OCI-LY7 (cell line): Measurements from ENCODE around the gene PBX1. TPM values are rescaled to one million over a fixed set of nuclear protein-coding genes. Genes with fewer than 3 reads are reported as not detected.

Experiments
- BruUV-seq: library from RNA; stranded (reverse); fragments of 400-500 nt; replicated peaks from 2 replicates; lab custom pipeline; 2021; lab: Mats Ljungman, UMichigan
- CTCF ChIA-PET: fragments of 300-600 bp; sonication (Branson Sonifier 250); formaldehyde crosslinking; loops from one replicate; lab custom pipeline; 2022; ENCODE audit warnings: antibody characterized with exemption; ENCODE audit not compliant: unreplicated experiment; lab: Charles Lee
- POLR2A ChIA-PET: fragments of 300-600 bp; sonication (Branson Sonifier 250); formaldehyde crosslinking; loops from one replicate; lab custom pipeline; 2022; ENCODE audit warnings: antibody characterized with exemption; lab: Charles Lee
- DNase-seq: peaks from one replicate; pipeline ENCODE4 v3.0.0-alpha.2; 2015; ENCODE audit warnings: low spot score
- H2AFZ ChIP-seq: fragments of 200-600 bp; sonication (generic), shearing (Covaris generic); 2 replicates; pipeline ENCODE4 v1.6.1; 2014; ENCODE audit warnings: mild to moderate bottlenecking, antibody characterized with exemption, low read length, moderate library complexity
- H3K27ac ChIP-seq: fragments of 200-600 bp; sonication (generic); 2 replicates; pipeline ENCODE4 v1.5.1; 2014; ENCODE audit warnings: mixed run types, low read depth, mild to moderate bottlenecking, moderate library complexity, low read length, inconsistent platforms; ENCODE audit not compliant: poor library complexity, severe bottlenecking
- H3K36me3 ChIP-seq: fragments of 200-600 bp; sonication (generic); 2 replicates; pipeline ENCODE4 v1.6.1; 2014; ENCODE audit warnings: mild to moderate bottlenecking, antibody characterized with exemption, low read length, moderate library complexity, mixed read lengths; ENCODE audit not compliant: insufficient read depth
- H3K4me1 ChIP-seq: fragments of 200-600 bp; sonication (generic); 2 replicates; pipeline ENCODE4 v1.5.1; 2014; ENCODE audit warnings: mild to moderate bottlenecking, low read length; ENCODE audit not compliant: insufficient read depth, poor library complexity, severe bottlenecking
- H3K4me2 ChIP-seq: fragments of 200-600 bp; sonication (generic); 2 replicates; pipeline ENCODE4 v1.6.1; 2014; ENCODE audit warnings: mild to moderate bottlenecking, low read length
- H3K4me3 ChIP-seq: fragments of 200-600 bp; sonication (generic); 2 replicates; pipeline ENCODE4 v1.5.1; 2014; ENCODE audit warnings: mild to moderate bottlenecking, low read depth, low read length; ENCODE audit not compliant: poor library complexity, severe bottlenecking
- H3K79me2 ChIP-seq: fragments of 200-600 bp; sonication (generic); 2 replicates; pipeline ENCODE4 v1.6.1; 2016; ENCODE audit warnings: low read depth, mild to moderate bottlenecking, low read length, moderate library complexity, mixed read lengths; ENCODE audit not compliant: insufficient read depth
- H3K9me2 ChIP-seq: fragments of 200-600 bp; sonication (generic); 2 replicates; pipeline ENCODE4 v1.6.1; 2016; ENCODE audit warnings: mild to moderate bottlenecking, low read length, mixed read lengths; ENCODE audit not compliant: insufficient read depth
- H3K9me3 ChIP-seq: fragments of 200-600 bp; sonication (generic); 2 replicates; pipeline ENCODE4 v1.6.1; 2014; ENCODE audit warnings: mild to moderate bottlenecking, mixed run types, low read length, mixed read lengths
- H4K20me1 ChIP-seq: fragments of 200-600 bp; sonication (generic); 2 replicates; pipeline ENCODE4 v1.6.1; 2014; ENCODE audit warnings: mild to moderate bottlenecking, antibody characterized with exemption, low read length, moderate library complexity, mixed read lengths; ENCODE audit not compliant: insufficient read depth
- CTCF ChIP-seq: fragments of 200-600 bp; sonication (generic); conservative IDR thresholded peaks from 2 replicates; pipeline ENCODE4 v1.5.1; 2014; ENCODE audit warnings: mild to moderate bottlenecking, antibody characterized with exemption, low read length, moderate library complexity, mixed read lengths
- EZH2phosphoT487 ChIP-seq: fragments of 200-600 bp; sonication (generic); IDR thresholded peaks from 2 replicates; pipeline ENCODE4 v1.6.1; 2018; ENCODE audit warnings: low read depth, borderline replicate concordance, mild to moderate bottlenecking, mixed run types, antibody characterized with exemption, low read length, moderate library complexity, mixed read lengths
- intact Hi-C: fragments of 100-400 bp; cut with micrococcal nuclease; formaldehyde crosslinking; loops from one replicate; pipeline ENCODE4 v1.10.0; 2022; ENCODE audit not compliant: unreplicated experiment
- total RNA-seq, 2 experiments: library from RNA; depleted of rRNA in 1 of 2; stranded (reverse); fragments of >200 nt in 1 of 2; shearing (Covaris generic) in 1 of 2; gene quantifications; 2 replicates each; pipeline ENCODE4 v1.2.3, GENCODE V29; 2014 to 2022

The PBX1 gene
- total RNA-seq, 2 experiments from 2014 or later: not detected

- no peaks in the 10 kb centered on the region for H3K9me3 ChIP-seq
- no peak overlapping the region for H3K4me3 ChIP-seq
- no peaks in the 10 kb centered on the region for H3K4me1 ChIP-seq
- no peaks in the 10 kb centered on the region for H3K36me3 ChIP-seq
- H3K27ac ChIP-seq: no peak overlapping the region
- H2AFZ ChIP-seq: no peak overlapping the region
- H3K79me2 ChIP-seq: no peaks in the 10 kb centered on the region
- POLR2A ChIA-PET: no interaction called here
- TF ChIP-seq CTCF (no peak), EZH2phosphoT487 (no peak)
- BruUV-seq: no TSS peak
- H3K9me2 ChIP-seq: no peaks in the 10 kb centered on the region
- no peaks in the 10 kb centered on the region for H4K20me1 ChIP-seq
- no peak overlapping the region for H3K4me2 ChIP-seq
- no peak for DNase-seq
- CTCF ChIA-PET: no interaction called here
- intact Hi-C loops: no loop called here
Observed at GRCh38 chr1:164792410-164793004, 233.5 kb downstream of the PBX1 start.

GRCh38 chr1:164794356-164794755, 235.4 kb downstream of the PBX1 start:
- Histone ChIP-seq H3K4me3 (no peak overlapping the region), H4K20me1 (no peaks in the 10 kb centered on the region), H3K9me3 (no peaks in the 10 kb centered on the region), H3K9me2 (no peaks in the 10 kb centered on the region), H3K79me2 (no peaks in the 10 kb centered on the region), H3K4me1 (no peaks in the 10 kb centered on the region), H3K4me2 (no peak overlapping the region), H2AFZ (no peak overlapping the region), H3K27ac (no peak overlapping the region), H3K36me3 (no peaks in the 10 kb centered on the region)
- ChIA-PET CTCF (no interaction called here), POLR2A (no interaction called here)
- no peak for DNase-seq
- TF ChIP-seq EZH2phosphoT487 (no peak), CTCF (no peak)
- intact Hi-C loops: no loop called here
- no TSS peak for BruUV-seq

- Histone ChIP-seq H3K4me1 (no peaks in the 10 kb centered on the region), H3K4me3 (no peak overlapping the region), H3K4me2 (no peak overlapping the region), H3K27ac (no peak overlapping the region), H2AFZ (no peak overlapping the region), H4K20me1 (no peaks in the 10 kb centered on the region), H3K36me3 (no peaks in the 10 kb centered on the region), H3K9me2 (no peaks in the 10 kb centered on the region), H3K9me3 (no peaks in the 10 kb centered on the region), H3K79me2 (no peaks in the 10 kb centered on the region)
- CTCF ChIA-PET: no interaction called here
- TF ChIP-seq EZH2phosphoT487: no peak
- no peak for TF ChIP-seq CTCF
- BruUV-seq: no TSS peak
- intact Hi-C loops: no loop called here
- DNase-seq: no peak
- POLR2A ChIA-PET: interaction anchor here (0.6 kb wide), 1 partner anchor 636 kb away, joined by 3 read pairs; no protein-coding TSS in a partner anchor
Observed at GRCh38 chr1:164796916-164797315, 237.9 kb downstream of the PBX1 start.
